ENCODE measurements around the gene AGO4.
"Not testable (repeated sequence)": the region's sequence is repeated elsewhere in the genome, so short reads cannot be mapped to it uniquely, and the experiment has no call there.

AGO4 gene

GRCh38 chr1:35812754-35813153 is 4.9 kb downstream of the AGO4 start:
- not testable (repeated sequence) for DNase-seq

- DNase-seq: no peak
These were observed 17.4 kb downstream of the AGO4 start for GRCh38 chr1:35825255-35825654.

DNA sequence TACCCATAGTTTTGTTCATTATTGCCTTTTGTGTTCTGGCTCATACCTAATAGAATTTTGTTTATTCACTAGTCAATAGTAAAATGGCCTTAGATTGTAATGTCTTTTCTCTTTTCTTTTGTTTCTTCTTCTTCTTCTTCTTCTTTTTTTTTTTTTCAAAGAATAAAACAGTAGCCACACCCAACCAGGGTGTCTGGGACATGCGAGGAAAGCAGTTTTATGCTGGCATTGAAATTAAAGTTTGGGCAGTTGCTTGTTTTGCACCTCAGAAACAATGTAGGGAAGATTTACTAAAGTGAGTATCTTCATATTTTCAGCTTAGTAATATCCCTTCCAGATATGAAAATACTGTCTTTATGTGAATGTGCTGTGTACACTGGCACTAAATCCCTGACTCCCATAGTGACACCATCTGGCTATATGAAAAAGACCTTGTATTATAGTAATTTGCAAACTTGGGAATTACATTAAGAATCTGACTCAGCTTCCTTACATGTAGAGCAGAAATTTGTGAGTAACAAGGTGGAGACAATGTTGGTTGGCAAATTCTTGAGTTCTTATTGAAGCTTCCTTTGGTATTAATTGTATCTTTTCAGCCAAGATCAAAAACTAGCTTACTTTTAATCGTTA is 24.6 kb downstream of the AGO4 start:
- DNase-seq: no peak

GRCh38 chr1:35833395-35833794 is 25.6 kb downstream of the AGO4 start:
- DNase-seq: no peak

DNA sequence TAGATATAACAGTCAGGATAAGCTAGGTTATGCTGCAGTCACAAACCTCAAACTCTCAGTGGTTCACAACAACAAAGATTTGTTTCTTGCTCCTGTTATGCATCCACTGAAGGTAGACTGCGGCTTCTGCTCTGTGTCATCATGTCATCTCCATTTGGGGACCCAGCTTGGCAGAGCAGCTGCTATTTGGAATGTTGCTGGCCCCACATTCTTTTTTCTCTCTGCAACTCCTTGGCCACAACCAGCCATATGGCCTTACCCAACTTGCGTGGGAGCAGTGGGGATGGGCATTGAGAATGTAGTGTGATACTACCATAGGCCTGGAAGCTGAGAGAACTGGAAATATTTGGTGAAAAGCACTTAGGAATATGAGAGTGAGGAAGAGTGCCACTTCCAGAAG is 26.4 kb downstream of the AGO4 start:
- DNase-seq: no peak

DNA sequence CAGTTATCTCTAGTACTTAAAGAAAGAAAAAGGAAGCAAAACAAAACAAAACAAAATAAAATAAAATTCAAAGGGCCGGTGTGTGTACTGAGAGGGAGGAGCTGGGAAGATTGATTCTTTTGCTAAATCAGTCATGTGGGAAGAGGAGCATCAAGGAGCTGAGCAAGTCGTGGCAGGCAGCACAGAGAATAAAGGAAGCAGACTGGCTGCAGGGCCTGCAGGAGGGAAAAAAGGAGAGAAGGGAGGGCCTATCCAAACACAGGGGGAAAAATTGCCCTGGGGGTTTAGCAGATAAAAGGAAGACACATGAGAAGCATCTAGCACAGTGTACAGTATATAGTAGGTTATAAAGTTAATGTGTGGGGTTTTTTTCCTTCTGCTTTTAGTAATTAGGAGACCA is 27.6 kb downstream of the AGO4 start:
- DNase-seq: no peak

GRCh38 chr1:35836734-35837133 is 28.9 kb downstream of the AGO4 start:
- no peak for DNase-seq

DNA sequence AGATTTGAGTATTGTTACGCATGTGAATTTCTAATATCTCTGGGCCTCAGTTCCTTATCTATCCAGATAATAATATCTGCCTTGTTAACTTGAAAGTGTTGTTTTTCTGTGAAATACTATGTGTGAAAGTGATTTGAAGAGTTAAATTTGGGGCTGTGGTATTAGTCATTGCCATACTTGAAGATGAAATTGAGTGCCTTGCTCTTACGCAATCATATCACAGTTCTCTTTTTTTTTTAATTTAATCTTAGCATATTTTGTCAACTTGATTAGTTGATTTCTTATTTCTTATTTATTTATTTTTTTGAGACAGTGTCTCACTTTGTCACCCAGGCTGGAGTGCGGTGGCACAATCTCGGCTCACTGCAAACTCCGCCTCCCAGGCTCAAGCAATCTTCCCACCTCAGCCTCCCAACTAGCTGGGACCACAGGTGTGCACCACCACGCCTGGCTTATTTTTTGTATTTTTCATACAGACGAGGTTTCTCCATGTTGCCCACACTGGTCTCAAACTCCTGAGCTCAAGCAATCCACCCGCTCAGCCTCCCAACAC is 31.0 kb downstream of the AGO4 start:
- no peak for DNase-seq

- no peak for DNase-seq
These were observed 37.0 kb downstream of the AGO4 start for GRCh38 chr1:35844826-35845225.

GRCh38 chr1:35845766-35846165 is 38.0 kb downstream of the AGO4 start:
- no peak for DNase-seq

GRCh38 chr1:35847935-35848565 is 40.2 kb downstream of the AGO4 start:
- no peak for DNase-seq

- no peak for DNase-seq
These were observed 42.2 kb downstream of the AGO4 start for GRCh38 chr1:35850051-35850450.

DNA sequence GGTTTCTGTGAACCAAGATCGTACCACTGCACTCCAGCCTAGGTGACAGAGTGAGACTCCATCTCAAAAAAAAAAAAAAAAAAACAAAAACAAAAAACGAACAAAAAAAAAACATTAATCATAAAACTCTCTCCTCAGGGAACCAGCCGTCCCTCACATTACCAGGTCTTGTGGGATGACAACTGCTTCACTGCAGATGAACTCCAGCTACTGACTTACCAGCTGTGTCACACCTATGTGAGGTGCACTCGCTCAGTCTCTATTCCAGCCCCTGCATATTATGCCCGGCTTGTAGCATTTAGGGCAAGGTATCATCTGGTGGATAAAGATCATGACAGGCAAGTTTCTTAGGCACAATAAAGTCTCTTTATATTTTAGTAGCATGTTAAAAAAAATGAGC is 42.9 kb downstream of the AGO4 start:
- no peak for DNase-seq

DNA sequence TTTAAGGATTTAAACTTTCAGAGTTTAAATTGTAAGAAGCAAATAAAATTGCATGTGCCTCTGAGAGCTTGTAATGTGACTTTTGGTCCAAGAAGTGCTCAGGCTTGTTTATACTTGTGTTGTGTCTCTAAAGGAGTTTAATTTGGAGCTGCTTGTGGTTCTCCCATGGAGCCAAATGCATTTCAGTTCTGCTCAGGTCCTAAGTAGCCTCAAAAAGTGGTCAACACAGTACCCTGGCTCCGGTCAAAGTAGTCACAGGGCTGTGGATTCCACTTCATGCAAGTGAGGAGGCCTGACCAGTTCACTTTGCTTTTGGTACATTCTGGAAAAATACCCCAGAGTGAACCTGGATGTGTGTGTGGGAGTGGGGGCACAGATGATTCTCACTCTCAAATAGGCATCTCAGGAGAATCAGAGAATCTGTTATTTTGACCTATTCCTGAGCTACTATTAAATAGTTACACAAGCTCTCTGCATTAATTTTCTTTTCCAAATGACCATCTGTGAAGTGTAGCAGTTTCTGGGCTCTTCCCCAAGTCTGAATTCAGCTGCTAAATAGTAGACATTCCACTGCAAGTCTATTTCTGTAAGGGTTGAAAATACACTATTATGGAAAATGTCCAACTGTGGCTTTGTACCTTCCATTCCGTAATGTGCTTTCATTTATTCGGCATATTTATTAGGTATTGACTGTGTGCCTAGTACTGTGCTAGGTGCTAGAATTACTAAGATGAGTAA is 43.5 kb downstream of the AGO4 start:
- no peak for DNase-seq

DNA sequence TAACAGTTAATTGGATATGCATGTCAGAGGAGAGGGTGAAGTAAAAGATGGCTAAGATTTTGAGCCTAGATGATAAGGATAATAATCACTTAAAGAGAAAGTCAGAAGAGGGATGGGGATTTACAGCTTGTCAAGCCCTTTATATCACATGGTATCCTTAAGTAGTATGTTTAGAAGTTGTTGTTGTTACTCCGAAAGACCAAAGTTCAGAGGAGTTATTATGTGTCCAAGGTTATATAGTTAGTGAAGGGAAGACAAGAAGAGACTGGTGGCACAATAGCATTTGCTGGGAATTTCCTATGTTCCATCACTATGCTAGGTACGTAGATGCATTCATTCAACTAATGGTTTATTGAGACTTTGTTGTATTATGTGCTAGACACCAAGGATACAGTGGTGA is 44.4 kb downstream of the AGO4 start:
- DNase-seq: no peak

DNA sequence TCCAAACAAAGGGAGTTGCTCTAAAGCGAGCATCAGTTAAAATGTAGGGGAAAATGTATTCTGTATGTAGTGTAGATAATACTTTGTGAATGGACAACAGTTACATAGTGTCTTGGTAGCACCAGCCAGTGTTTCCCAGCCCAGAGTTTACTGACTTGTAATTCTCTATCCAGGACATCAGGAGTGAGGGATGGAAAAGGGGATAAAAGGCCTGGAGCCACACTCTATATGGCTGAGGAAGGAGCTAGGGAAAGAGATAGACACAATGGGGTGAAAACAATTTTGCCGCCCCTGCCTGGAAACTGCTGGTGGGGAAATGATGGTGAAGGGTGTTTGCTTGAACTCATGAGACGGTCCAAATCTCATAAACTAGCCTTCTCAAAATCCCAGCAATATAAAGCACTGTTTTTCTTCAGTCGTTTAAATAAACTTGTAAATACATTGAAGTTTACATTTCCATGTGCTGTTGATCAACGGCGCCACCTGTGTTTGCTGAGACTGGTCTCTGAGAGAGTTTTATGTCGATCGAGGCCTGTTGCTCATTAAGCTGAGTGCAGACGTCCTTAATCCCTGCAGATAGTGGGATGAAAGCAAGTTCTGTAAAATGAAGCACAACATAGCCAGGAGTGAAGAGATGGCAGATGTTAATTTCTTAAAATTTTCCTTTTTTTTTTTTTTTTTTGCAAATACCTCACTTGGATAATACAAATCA is 47.3 kb downstream of the AGO4 start:
- DNase-seq: no peak

DNA sequence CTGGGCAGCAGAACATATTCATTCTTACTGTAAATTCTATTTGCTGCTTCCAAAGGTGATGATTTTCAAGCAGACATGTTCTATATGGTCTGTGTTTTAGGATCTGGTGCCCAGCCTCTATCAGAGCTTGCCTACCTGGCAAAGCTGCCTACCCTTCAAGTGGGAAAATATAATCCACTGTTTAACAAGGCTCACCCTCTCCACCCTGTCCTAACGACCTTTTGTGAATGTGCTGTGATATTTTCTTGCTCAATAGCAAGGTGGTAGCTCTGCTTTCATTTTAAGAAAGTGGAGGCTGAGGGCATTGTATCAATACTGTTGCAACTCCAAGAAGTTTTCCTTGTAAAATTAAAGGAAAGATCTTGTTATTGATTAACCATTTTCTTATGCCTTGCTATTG is 49.1 kb downstream of the AGO4 start:
- no peak for DNase-seq

DNA sequence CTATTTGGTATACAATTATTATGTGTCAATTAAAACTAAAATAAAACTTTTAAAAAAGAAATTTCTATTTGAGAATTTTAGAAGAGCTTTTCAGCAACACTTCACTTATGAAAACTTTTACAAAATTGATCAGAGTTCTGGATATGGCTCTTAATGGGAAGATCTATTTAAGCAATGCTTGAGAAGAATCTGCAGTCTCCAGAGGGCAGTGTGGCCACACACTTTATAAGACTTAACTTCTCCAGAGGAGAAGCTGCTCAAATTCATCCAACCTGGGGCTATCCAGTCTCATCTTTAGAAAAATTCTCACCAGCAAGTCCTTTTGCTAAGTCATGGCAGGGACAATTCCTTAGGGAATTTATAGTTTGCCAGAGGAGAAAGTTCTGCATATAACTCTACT is 50.0 kb downstream of the AGO4 start:
- DNase-seq: no peak

DNA sequence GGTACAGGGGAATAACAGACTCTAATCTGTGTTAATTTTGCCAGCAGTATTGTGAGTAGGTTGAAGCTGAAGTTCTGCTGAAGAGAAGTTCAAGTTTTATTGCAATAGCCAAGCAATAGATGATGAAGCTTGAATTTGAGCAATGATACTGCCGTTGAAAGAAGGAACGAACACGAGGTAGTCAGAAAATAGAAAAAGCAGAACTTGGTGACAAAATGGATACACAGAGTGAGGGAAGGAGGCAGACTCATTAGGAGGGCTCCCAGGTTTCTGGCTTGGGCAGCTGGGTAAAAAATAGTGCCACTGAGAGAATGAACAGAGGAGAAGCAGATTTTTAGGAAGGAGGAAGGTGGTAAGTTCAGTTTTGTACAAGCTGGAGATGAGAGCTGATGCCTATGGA is 52.9 kb downstream of the AGO4 start:
- DNase-seq: no peak

DNA sequence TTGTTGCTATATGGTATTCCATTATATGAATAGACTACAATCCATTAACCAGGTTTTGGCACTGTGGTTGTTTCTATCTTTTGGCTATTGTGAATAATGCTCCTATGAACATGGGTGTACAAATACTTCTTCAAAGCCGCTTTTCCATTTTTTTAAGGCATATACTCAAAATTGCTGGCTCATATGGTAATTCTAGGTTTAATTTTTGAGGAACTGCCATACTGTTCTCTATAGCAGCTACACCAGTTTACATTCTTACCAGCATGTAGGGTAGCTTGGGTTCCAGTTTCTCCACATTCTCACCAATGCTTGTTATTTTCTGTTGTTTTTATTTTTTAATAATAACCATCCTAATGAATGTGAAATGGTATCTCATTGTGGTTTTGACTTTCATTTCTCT is 55.3 kb downstream of the AGO4 start:
- DNase-seq: no peak

DNA sequence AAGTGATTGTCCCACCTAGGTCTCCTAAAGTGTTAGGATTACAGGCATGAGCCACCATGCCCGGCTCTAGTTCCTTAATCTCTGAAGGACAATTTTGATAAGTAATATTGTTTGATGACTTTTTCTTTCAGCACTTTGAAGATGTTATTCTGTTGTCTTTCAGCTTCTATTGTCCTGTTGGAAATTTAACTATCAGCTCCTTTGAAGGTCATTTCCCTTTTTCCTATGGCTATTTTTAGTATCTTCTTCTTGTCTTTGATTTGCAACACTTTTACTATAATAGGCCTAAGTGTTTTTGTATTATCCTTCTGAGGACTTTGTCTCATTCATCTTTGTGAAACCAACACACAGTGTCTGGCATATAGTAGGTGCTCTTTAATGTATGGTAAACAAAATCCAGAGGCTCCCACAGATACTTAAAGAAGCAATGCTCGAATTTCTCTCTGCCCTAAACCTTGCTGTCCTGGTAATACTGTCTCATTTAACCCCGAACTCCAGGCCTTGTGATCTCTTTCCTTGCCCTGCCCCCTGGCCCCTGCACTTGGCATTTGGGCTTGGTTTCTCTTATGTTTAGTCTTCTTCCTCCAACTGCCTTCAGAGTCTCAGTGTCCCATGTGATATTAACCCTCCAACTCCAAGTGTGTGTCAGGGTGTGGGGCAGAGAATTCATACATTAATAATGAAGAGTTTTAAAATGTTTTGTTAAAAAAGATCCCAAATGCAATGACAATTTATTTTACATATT is 56.2 kb downstream of the AGO4 start:
- no peak for DNase-seq

GRCh38 chr1:35864813-35865212 is 57.0 kb downstream of the AGO4 start:
- DNase-seq: no peak

- DNase-seq: no peak
These were observed 59.2 kb downstream of the AGO4 start for GRCh38 chr1:35866991-35867390.
